GM12801 (cell line): ENCODE data around the gene FCRL4.

ENCODE experiments used
- CTCF ChIP-seq: IDR thresholded peaks from one replicate; pipeline ENCODE4 v1.5.1; 2011; ENCODE audit warnings: control low read depth; ENCODE audit not compliant: insufficient read length; ENCODE audit errors: extremely low read depth

The FCRL4 gene

DNA sequence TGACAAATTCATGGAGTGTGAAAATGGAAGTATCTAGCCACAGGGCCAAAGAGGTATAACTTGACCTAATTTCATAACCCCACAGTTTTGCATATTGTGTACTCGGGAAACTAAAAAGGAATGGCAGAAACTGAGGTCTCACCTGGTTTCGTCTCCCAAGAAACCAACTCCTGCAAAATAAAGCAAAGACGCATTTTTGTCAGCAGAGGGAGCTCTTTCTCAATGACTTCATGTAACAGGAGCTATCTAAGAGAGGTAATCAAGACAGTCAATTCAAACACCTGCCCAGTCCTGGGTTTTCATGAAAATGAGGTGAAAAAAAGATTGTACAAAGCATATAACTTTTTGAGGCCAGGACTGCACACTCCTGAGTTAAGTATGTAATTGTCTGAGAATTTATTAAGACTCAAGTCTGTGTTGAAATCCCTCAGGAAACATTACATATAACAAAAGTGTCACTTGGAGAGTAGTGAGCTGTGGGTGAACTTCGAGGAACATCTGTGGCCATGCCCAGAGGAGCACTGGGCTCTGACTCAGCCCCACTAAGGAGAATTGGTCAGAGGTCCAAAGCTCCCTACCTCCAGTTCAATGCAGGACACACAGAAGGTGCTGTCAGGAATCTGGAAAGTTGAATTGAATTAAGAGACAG is 17.6 kb downstream of the FCRL4 start:
- TF ChIP-seq CTCF: no peak

- no peak for TF ChIP-seq CTCF
Observed at GRCh38 chr1:157577420-157577819, 20.5 kb downstream of the FCRL4 start.

DNA sequence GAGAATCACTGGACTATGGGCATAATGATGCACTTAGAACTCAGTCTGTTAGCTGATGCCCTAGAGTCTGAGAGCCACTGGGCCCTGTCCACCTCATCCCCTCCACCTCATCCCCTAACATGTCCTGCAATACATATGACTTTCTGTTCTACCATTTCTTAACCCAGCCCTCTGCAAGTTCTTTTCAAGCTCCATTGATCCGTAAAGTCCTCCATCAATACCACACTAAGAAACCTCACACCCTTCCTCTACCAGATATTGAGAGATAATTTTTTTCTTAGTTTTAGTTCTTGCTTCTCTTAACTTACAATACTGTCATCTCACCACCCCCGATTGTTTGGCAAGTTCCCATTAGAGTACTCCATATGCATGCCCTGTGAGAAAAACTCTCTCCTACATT is 22.1 kb downstream of the FCRL4 start:
- no peak for TF ChIP-seq CTCF

GRCh38 chr1:157574836-157575235 is 23.0 kb downstream of the FCRL4 start:
- no peak for TF ChIP-seq CTCF

DNA sequence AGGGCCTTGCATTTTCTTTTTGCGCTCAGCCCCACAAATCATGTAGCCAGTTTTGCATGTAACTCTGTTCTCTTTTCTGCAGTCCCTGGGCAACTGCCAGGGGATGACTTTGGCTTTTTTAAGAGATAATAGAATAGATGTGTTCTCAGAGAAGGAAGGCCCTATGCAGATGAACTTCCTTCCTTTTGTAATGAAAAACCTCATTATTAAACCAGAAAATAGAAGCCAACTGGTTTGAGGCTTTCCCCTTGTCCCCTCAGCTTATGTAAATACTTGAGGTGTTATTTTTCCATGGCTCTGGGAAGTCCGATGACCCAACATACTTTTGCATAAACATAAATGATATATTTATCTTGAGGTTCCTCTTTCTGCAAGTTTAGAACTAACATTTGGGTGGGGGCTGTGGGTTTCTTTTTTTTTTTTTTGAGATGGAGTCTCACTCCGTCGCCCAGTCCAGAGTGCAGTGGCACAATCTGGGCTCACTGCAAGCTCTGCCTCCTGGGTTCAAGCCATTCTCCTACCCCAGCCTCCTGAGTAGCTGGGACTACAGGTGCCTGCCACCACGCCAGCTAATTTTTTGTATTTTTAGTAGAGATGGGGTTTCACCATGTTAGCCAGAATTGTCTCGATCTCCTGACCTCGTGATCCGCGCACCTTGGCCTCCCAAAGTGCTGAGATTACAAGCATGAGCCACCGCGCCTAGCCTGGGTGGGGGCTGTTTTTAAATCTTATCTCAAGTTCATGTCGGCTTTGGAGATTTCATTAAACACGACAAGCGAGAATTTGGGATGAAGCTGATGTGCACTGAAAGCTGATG is 31.2 kb downstream of the FCRL4 start:
- TF ChIP-seq CTCF: no peak

DNA sequence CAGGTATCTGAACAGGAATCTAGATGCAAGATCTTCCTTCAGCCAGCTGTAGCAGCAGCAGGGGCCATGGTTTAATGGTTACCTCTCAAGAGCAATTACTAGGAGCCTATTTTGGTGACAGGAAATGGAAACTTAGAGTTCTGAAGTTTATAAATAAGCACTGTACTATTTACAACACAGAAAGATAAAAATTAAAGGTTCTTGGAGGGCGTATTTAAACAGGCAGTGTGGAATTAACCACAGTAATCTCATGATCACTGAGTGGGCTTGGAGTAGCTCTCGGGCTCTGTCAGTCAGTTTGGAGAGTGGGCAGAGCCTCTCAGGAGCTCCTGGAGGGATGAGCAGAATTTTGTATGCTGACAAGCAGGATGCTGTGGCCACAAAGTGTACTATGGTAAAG is 35.4 kb downstream of the FCRL4 start:
- TF ChIP-seq CTCF: no peak

- no peak for TF ChIP-seq CTCF
Observed at GRCh38 chr1:157558119-157558518, 39.8 kb downstream of the FCRL4 start.
